Left ventricle myocardium inferior (tissue), 1 donor: ENCODE results near the gene CTBP2. TPM values are rescaled to one million over a fixed set of nuclear protein-coding genes. Genes with fewer than 3 reads are reported as not detected.

Experiments used
- DNase-seq: peaks from one replicate; pipeline ENCODE4 v3.0.0-alpha.2; 2020
- H3K27ac ChIP-seq: fragments of 200-600 bp; replicated peaks from 2 replicates; pipeline ENCODE4 v1.8.0; 2021
- H3K27me3 ChIP-seq: fragments of 200-600 bp; 2 replicates; pipeline ENCODE4 v1.8.0; 2021; ENCODE audit warnings: low read depth
- H3K36me3 ChIP-seq: fragments of 200-600 bp; 2 replicates; pipeline ENCODE4 v1.8.0; 2021
- H3K4me1 ChIP-seq: fragments of 200-600 bp; 2 replicates; pipeline ENCODE4 v1.8.0; 2021
- H3K4me3 ChIP-seq: fragments of 200-600 bp; 2 replicates; pipeline ENCODE4 v1.8.0; 2021; ENCODE audit warnings: mild to moderate bottlenecking, moderate library complexity
- H3K9me3 ChIP-seq: fragments of 200-600 bp; replicated peaks from 2 replicates; pipeline ENCODE4 v1.8.0; 2021
- intact Hi-C: fragments of 100-400 bp; cut with micrococcal nuclease; formaldehyde crosslinking; loops from one replicate; pipeline ENCODE4 v1.11.0; 2022
- total RNA-seq: library from RNA; stranded (reverse); fragmentation: NEBNext Ultra II Directional; extraction: Animal tissue kit (Norgen Biotek cat#: 25700); gene quantifications from one replicate; pipeline ENCODE4 v1.2.1, GENCODE V29; 2021
- TF ChIP-seq, protein P1 (sequence below): fragments of 200-600 bp; IDR thresholded peaks from 2 replicates; pipeline ENCODE4 v1.8.0; 2021; ENCODE audit warnings: antibody characterized with exemption, mild to moderate bottlenecking, borderline replicate concordance
- donor health status: DM: no; HTN: yes; CAD: no; lungs with severe emphysema.

CTBP2 gene
- total RNA-seq, 1 donor from 2014 or later, result 29.1 TPM

DNA sequence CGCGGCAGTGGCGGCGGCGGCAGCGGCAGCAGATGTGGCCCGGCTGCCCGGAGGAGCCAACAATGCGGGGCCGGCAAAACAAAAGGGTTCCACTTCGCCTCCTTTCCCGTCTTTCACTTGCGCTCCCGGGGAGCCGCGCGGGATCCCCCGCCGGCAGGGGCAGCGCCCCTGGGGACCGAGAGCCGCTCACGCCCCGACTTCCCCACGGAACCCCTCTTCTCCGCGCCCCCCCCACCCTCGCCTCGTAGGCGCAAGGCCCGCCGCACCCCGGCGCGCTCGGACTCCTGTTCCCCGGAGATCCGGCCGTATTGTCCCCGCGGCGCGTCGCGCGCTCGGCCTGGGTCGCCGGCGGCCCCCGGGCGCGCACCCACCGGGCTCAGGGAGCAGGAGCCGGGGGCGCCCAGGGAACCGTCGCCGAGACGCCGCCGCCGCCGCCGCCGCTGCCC, 854 bp downstream of the CTBP2 start:
- DNase-seq, result no peak
- intact Hi-C loops, result loop anchor here (10.0 kb wide), 1 partner anchor 115 kb away; no protein-coding TSS in a partner anchor
- Histone ChIP-seq H3K4me1 (peaks cover 61% of the 10 kb centered on the region), H3K36me3 (no peaks in the 10 kb centered on the region), H3K27ac (peak overlapping the region; percentile 98), H3K27me3 (no peaks in the 10 kb centered on the region), H3K9me3 (no peaks in the 10 kb centered on the region), H3K4me3 (peak overlapping the region; percentile 93)
- TF ChIP-seq, protein P1, sequence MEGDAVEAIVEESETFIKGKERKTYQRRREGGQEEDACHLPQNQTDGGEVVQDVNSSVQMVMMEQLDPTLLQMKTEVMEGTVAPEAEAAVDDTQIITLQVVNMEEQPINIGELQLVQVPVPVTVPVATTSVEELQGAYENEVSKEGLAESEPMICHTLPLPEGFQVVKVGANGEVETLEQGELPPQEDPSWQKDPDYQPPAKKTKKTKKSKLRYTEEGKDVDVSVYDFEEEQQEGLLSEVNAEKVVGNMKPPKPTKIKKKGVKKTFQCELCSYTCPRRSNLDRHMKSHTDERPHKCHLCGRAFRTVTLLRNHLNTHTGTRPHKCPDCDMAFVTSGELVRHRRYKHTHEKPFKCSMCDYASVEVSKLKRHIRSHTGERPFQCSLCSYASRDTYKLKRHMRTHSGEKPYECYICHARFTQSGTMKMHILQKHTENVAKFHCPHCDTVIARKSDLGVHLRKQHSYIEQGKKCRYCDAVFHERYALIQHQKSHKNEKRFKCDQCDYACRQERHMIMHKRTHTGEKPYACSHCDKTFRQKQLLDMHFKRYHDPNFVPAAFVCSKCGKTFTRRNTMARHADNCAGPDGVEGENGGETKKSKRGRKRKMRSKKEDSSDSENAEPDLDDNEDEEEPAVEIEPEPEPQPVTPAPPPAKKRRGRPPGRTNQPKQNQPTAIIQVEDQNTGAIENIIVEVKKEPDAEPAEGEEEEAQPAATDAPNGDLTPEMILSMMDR, result no peak

DNA sequence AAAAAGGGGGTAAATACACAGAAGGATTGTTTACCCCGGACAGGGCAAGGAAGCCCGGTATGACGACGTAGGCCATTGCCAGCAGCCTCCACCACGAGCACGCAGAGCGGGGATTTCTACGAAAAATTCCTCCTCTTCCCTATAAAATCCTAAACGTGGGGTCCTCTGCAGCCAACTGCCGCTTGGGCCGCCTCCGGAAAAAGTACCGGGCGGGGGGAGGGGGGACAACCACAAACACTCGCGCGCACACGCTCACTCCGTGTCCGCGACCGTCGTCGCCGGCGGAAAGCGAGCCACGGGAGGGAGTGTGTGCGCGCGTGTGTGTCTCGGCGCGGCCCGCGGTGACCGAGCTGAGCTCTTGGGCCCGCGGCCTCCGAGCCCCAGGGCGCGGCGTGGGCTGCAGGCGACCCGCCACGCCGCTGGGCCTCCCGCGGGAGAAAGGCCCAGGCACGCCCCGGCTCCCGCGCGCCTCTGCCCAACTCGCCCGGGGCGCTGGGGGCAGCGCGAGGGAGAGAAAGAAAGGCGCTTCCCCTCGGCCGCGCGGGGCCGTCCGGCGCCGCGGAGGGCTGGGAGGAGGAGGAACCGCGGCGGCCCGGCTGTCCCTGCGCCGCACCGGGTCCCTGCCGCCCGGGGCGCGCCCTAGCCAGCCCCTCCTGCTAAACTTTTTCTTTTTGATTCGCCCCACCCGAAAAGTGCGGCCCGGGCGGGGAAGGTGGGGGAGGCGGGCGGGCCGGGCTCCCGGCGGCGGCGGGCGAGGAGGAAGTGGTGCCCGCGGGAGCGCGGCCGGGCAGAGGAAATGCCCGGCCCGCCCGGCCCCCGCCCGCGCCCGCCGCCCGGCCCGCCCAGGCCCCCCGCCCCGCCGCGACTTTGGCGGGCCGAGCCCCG, 1.5 kb downstream of the CTBP2 start:
- TF ChIP-seq, protein P1, result no peak
- intact Hi-C loops, result loop anchor here (10.0 kb wide), 1 partner anchor 114 kb away; no protein-coding TSS in a partner anchor

DNA sequence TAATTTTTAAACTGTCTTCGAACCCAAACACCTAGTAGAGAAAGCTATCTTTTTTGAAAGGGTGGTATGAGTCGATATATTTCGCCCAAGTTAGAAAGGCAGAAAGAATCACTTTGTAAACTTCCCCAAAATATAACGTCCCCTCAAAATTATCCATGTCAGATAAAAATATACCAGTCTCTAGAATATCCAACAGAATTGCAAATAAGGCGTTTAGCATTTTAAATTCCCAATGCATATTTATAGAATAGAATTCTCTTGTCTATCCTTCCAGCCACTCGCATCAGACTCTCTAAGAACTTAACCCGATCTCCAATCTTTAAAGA, 2.1 kb downstream of the CTBP2 start:
- H3K36me3 ChIP-seq, result no peaks in the 10 kb centered on the region
- TF ChIP-seq, protein P1, result no peak

More for the DNA sequence above, 1.5 kb downstream of the CTBP2 start:
- Histone ChIP-seq H3K27me3 (no peaks in the 10 kb centered on the region), H3K4me1 (peaks cover 67% of the 10 kb centered on the region), H3K9me3 (no peaks in the 10 kb centered on the region), H3K27ac (peak overlapping the region; percentile 98), H3K36me3 (no peaks in the 10 kb centered on the region), H3K4me3 (peak overlapping the region; percentile 93)
- peak; percentile 71 for DNase-seq

DNA sequence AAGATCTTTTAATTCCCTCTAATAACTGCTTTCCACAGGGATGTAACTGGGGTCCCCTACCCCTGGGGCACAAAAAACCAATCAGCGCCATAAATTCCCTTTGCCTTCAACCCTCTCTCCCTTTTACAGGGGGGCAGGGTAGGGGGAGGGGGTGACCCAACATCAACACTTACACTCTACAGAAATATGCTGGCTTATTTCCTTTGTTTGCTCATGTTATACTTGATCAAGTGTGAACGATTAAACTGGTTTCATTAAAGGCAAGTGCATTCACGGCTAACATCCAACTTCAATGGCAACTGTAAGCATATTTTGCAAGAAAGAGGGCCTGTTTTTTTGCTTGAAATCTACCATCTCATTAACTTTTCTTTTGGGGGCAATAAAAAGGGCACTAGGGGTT, 2.9 kb downstream of the CTBP2 start:
- Histone ChIP-seq H3K36me3 (no peaks in the 10 kb centered on the region), H3K27me3 (no peaks in the 10 kb centered on the region), H3K4me1 (peaks cover 81% of the 10 kb centered on the region), H3K4me3 (peak overlapping the region; percentile 93), H3K27ac (peak overlapping the region; percentile 98), H3K9me3 (no peaks in the 10 kb centered on the region)
- intact Hi-C loops, result loop anchor here (10.0 kb wide), 1 partner anchor 113 kb away; no protein-coding TSS in a partner anchor
- DNase-seq, result no peak
- TF ChIP-seq, protein P1, result no peak

More for the DNA sequence above, 2.1 kb downstream of the CTBP2 start:
- H3K9me3 ChIP-seq, result no peaks in the 10 kb centered on the region
- peak overlapping the region; percentile 98 for H3K27ac ChIP-seq
- H3K4me1 ChIP-seq, result peaks cover 74% of the 10 kb centered on the region
- H3K27me3 ChIP-seq, result no peaks in the 10 kb centered on the region
- H3K4me3 ChIP-seq, result peak overlapping the region; percentile 93
- no peak for DNase-seq
- intact Hi-C loops, result loop anchor here (10.0 kb wide), 1 partner anchor 113 kb away; no protein-coding TSS in a partner anchor

DNA sequence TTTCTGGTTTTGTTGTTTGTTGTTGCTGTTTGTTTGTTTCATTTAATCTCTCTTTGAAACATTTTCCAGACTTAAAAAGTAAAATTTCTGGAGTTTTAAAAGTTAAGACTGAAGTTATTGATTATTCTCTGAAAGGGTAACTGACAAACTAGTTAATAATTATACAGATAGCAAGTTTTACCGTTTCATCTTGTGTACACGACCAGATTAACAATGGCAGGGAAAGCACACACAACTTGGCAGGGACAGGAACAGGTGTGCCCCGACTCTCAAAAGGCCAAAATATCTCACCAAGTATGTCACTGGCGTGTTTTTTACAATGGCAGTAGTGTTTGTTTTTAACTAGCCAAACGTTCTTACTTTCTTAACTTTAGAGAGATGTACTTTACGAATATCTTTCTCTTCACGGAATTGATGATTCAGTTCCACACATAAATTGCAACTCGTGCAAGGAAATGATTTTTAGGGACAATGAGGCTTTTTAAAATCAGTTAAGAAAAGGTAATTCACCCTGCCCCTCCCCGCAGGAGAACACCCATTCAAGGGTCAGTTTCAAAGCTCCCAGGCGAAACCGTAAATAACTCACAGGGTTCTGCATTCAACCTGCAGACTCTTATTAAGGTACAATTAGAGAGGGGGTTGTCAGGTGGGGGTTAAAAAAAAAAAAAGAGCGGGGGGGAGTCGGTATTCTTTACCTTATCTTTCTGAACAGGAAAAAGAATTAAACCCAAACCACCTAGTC, 3.5 kb downstream of the CTBP2 start:
- peak overlapping the region; percentile 93 for H3K4me3 ChIP-seq
- TF ChIP-seq, protein P1, result no peak
- DNase-seq, result no peak
- peaks cover 82% of the 10 kb centered on the region for H3K4me1 ChIP-seq
- intact Hi-C loops, result loop anchor here (10.0 kb wide), 1 partner anchor 112 kb away; no protein-coding TSS in a partner anchor
- H3K36me3 ChIP-seq, result no peaks in the 10 kb centered on the region
- no peaks in the 10 kb centered on the region for H3K9me3 ChIP-seq
- H3K27ac ChIP-seq, result peak overlapping the region; percentile 98
- no peaks in the 10 kb centered on the region for H3K27me3 ChIP-seq
